ENCODE results near the gene CFTR.

Gene CFTR

DNA sequence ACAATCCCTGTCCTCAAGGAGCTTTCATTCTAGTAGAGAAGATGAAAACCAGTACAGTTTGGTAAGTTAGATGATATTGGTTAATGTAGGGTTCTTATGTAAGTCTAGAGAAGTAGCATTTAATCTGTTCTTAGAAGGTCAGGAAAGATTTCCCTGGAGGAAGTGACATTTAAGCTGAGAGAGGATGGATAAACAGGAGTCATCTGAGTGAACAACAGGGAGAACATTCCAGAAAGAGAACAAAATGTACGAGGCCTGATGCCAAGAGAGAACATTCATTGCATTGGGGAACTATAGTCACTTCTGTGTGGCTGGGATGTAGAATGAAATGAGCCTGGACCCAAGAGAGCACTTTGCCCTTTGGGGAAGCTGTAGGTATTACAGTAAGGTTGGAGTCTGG lies 88.0 kb downstream of the CFTR start:
- no peak for TF ChIP-seq EZH2phosphoT487 (IDR thresholded peaks at IDR 0.05; ENCODE audit: borderline replicate concordance)
- TF ChIP-seq, protein P1, sequence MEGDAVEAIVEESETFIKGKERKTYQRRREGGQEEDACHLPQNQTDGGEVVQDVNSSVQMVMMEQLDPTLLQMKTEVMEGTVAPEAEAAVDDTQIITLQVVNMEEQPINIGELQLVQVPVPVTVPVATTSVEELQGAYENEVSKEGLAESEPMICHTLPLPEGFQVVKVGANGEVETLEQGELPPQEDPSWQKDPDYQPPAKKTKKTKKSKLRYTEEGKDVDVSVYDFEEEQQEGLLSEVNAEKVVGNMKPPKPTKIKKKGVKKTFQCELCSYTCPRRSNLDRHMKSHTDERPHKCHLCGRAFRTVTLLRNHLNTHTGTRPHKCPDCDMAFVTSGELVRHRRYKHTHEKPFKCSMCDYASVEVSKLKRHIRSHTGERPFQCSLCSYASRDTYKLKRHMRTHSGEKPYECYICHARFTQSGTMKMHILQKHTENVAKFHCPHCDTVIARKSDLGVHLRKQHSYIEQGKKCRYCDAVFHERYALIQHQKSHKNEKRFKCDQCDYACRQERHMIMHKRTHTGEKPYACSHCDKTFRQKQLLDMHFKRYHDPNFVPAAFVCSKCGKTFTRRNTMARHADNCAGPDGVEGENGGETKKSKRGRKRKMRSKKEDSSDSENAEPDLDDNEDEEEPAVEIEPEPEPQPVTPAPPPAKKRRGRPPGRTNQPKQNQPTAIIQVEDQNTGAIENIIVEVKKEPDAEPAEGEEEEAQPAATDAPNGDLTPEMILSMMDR (conservative IDR thresholded peaks at IDR 0.05; ENCODE audit: low read length): no peak

DNA sequence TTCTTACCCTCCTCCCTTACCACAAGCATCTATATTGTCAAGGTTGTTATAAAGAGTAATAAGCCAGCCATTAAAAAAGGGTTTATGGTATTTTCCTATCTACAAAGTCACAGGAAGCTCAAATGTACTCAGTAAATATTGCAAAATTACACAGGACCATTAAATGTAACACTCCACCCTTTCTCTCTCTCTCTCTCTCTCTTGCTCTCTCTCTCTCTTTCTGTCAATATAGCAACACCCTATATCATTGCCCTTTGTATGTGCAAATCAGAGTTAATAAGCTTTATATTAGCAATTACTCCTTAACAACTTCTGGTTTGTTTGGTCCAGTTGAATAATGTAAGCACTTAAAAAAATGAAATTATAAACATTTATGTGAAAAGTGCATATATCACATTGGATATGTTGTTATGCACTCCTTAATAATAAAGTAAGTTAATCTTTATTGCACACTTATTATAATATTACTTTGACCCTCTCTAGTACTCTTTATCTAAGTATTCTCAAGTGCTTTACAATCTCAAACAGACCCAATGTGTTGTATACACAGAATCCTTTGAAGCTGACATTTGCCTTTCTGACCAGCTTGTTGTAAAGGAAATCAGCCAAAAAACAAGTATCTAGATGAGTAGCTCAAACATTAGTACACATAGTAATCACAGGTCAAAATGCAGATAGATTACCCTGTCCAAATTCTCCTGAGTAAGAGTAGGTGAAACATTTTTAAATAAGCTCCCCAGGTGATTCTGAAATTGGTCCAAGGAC lies 93.2 kb downstream of the CFTR start:
- H3K79me2 ChIP-seq (ENCODE audit: insufficient read depth, low read length): no peaks in the 10 kb centered on the region
- H3K9me3 ChIP-seq (ENCODE audit: insufficient read depth, low read depth, low read length): no peaks in the 10 kb centered on the region

More for the DNA sequence above, 88.0 kb downstream of the CFTR start:
- H3K79me2 ChIP-seq (ENCODE audit: insufficient read depth, low read length): no peaks in the 10 kb centered on the region
- no peak overlapping the region for H3K4me3 ChIP-seq (ENCODE audit: low read length, poor library complexity, severe bottlenecking)
- H2AFZ ChIP-seq (ENCODE audit: low read length): no peak overlapping the region
- H3K9me2 ChIP-seq (replicated peaks; ENCODE audit: low read depth, low read length): no peaks in the 10 kb centered on the region
- H3F3A ChIP-seq (ENCODE audit: low read depth): no peaks in the 10 kb centered on the region
- H3K27me3 ChIP-seq (ENCODE audit: insufficient read depth, low read length, poor library complexity, severe bottlenecking): no peaks in the 10 kb centered on the region
- no peaks in the 10 kb centered on the region for H4K20me1 ChIP-seq (ENCODE audit: insufficient read depth, low read length, poor library complexity, severe bottlenecking)
- no peaks in the 10 kb centered on the region for H3K36me3 ChIP-seq (ENCODE audit: insufficient read depth, low read length)
- H3K9ac ChIP-seq (ENCODE audit: low read depth, low read length, poor library complexity, severe bottlenecking): no peak overlapping the region
- H3K4me1 ChIP-seq (ENCODE audit: insufficient read depth, low read length, poor library complexity, severe bottlenecking): peaks cover under 1% of the 10 kb centered on the region
- H3K4me2 ChIP-seq (ENCODE audit: low read depth, low read length, poor library complexity, severe bottlenecking): no peak overlapping the region
- no peaks in the 10 kb centered on the region for H3K9me3 ChIP-seq (ENCODE audit: insufficient read depth, low read depth, low read length)

DNA sequence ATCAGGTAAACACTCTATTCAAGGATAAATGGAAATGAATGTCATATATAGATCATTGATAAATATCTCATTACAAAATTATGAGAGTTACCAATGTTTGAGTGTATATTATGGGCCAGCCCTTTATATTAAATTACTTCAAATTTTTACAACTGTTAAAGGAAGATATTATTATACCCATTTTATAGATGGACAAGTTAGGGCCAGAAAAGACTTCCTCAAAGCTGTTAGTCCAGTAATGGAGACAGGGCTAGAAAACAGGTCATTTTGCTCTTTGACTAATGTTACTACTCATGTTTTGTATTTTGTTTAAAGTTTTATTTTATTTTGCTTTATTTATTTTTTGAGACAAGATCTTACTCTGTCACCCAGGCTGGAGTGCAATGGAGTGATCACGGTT lies 101.6 kb downstream of the CFTR start:
- peaks cover 13% of the 10 kb centered on the region for H3K4me1 ChIP-seq (ENCODE audit: insufficient read depth, low read length, poor library complexity, severe bottlenecking)
- H3K9me2 ChIP-seq (replicated peaks; ENCODE audit: low read depth, low read length): no peaks in the 10 kb centered on the region
- H3K9me3 ChIP-seq (ENCODE audit: insufficient read depth, low read depth, low read length): no peaks in the 10 kb centered on the region
- H3K36me3 ChIP-seq (ENCODE audit: insufficient read depth, low read length): no peaks in the 10 kb centered on the region
- no peaks in the 10 kb centered on the region for H3K79me2 ChIP-seq (ENCODE audit: insufficient read depth, low read length)
- TF ChIP-seq EZH2phosphoT487 (IDR thresholded peaks at IDR 0.05; ENCODE audit: borderline replicate concordance): no peak
- TF ChIP-seq, protein P1 (conservative IDR thresholded peaks at IDR 0.05; ENCODE audit: low read length): no peak
- no peaks in the 10 kb centered on the region for H4K20me1 ChIP-seq (ENCODE audit: insufficient read depth, low read length, poor library complexity, severe bottlenecking)
- H3F3A ChIP-seq (ENCODE audit: low read depth): no peaks in the 10 kb centered on the region
- no peak overlapping the region for H3K4me3 ChIP-seq (ENCODE audit: low read length, poor library complexity, severe bottlenecking)
- no peak overlapping the region for H2AFZ ChIP-seq (ENCODE audit: low read length)
- no peaks in the 10 kb centered on the region for H3K27me3 ChIP-seq (ENCODE audit: insufficient read depth, low read length, poor library complexity, severe bottlenecking)
- H3K9ac ChIP-seq (ENCODE audit: low read depth, low read length, poor library complexity, severe bottlenecking): no peak overlapping the region
- no peak overlapping the region for H3K4me2 ChIP-seq (ENCODE audit: low read depth, low read length, poor library complexity, severe bottlenecking)

More for the DNA sequence above, 93.2 kb downstream of the CFTR start:
- Histone ChIP-seq H3K9me2 (replicated peaks; ENCODE audit: low read depth, low read length) (no peaks in the 10 kb centered on the region), H3K9ac (ENCODE audit: low read depth, low read length, poor library complexity, severe bottlenecking) (no peak overlapping the region), H3K27me3 (ENCODE audit: insufficient read depth, low read length, poor library complexity, severe bottlenecking) (no peaks in the 10 kb centered on the region), H3K4me2 (ENCODE audit: low read depth, low read length, poor library complexity, severe bottlenecking) (no peak overlapping the region), H3K36me3 (ENCODE audit: insufficient read depth, low read length) (no peaks in the 10 kb centered on the region), H3F3A (ENCODE audit: low read depth) (no peaks in the 10 kb centered on the region), H2AFZ (ENCODE audit: low read length) (no peak overlapping the region), H3K4me3 (ENCODE audit: low read length, poor library complexity, severe bottlenecking) (no peak overlapping the region), H4K20me1 (ENCODE audit: insufficient read depth, low read length, poor library complexity, severe bottlenecking) (no peaks in the 10 kb centered on the region), H3K4me1 (ENCODE audit: insufficient read depth, low read length, poor library complexity, severe bottlenecking) (peaks cover 9% of the 10 kb centered on the region)
- TF ChIP-seq, protein P1 (conservative IDR thresholded peaks at IDR 0.05; ENCODE audit: low read length): no peak
- TF ChIP-seq EZH2phosphoT487 (IDR thresholded peaks at IDR 0.05; ENCODE audit: borderline replicate concordance): no peak
